COLO829 (cell line): ENCODE data around the gene NPHS1.
"Not testable (repeated sequence)": the region's sequence is repeated elsewhere in the genome, so short reads cannot be mapped to it uniquely, and the experiment has no call there.

Experiments used
- DNase-seq: peaks from one replicate; pipeline ENCODE4 v3.0.0; 2012; ENCODE audit warnings: low spot score

The NPHS1 gene, protein sequence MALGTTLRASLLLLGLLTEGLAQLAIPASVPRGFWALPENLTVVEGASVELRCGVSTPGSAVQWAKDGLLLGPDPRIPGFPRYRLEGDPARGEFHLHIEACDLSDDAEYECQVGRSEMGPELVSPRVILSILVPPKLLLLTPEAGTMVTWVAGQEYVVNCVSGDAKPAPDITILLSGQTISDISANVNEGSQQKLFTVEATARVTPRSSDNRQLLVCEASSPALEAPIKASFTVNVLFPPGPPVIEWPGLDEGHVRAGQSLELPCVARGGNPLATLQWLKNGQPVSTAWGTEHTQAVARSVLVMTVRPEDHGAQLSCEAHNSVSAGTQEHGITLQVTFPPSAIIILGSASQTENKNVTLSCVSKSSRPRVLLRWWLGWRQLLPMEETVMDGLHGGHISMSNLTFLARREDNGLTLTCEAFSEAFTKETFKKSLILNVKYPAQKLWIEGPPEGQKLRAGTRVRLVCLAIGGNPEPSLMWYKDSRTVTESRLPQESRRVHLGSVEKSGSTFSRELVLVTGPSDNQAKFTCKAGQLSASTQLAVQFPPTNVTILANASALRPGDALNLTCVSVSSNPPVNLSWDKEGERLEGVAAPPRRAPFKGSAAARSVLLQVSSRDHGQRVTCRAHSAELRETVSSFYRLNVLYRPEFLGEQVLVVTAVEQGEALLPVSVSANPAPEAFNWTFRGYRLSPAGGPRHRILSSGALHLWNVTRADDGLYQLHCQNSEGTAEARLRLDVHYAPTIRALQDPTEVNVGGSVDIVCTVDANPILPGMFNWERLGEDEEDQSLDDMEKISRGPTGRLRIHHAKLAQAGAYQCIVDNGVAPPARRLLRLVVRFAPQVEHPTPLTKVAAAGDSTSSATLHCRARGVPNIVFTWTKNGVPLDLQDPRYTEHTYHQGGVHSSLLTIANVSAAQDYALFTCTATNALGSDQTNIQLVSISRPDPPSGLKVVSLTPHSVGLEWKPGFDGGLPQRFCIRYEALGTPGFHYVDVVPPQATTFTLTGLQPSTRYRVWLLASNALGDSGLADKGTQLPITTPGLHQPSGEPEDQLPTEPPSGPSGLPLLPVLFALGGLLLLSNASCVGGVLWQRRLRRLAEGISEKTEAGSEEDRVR (N-terminal part only)

DNA sequence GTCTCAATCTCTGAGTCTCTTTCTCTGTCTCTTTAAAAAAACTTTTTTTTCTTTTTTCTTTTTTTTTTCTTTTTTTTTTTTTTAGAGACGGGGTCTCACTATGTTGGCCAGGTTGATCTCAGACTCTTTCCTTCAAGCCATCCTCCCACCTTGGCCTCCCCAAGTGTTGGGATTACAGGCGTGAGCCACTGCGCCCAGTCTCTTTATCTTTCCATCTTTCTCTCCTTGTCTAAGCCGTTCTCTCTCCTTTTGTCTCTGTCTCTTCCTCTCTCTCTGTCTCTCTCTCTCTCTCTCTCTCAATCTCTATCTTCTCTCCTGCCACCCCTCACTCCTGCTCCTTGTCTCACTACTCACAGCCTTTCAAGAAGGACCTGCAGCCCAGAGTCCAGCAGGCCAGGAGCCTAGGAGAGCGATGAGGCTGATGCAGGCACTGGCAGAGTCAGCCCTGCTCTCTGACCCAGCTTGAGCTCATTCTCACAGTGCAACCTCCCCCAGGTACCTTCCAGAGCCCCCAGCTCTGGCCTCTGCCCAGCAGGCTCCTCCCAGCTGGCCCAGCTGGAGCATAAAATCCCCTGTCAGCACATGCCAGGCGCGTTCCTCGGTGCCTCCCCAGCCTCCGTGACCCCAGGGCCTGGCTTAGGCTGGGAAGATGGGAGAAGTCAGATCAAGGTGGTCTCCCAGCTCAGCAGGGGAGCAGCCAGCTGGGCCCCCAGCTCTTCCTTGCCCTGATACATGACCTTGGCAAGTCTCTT lies at the start of gene NPHS1:
TSS of gene NPHS1 (minus strand) at position 476 of the 752 bp plus-strand sequence. CDS start 667 bp downstream, outside the sequence.
- no peak for DNase-seq

DNA sequence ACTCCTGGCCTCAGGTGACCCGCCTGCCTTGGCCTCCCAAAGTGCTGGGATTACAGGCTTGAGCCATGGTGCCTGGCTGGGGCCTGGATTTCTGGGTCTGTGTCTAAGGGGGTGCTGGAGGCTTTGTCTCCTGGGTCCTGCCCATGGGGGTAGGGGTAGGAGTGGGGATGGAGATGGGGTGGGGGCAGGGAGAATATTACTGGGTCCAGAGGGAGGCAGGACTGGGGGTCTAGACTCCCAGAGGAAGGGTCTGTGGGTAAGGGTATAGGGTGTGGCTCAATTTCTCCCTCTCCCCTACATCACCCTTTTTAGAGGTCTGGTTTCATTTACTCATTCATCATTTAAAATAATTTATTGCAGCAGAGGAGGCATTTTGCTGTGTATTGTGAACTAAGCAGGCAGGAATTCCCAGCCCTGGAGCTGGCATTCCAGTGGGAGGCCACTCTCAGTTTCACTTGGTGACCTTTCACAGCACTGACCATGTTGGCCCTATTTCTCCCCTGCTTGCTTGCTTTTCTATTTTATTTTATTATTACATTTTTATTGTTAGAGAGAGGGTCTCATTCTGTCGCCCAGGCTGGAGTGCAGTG lies 48.8 kb upstream of the NPHS1 start:
- no peak for DNase-seq

DNA sequence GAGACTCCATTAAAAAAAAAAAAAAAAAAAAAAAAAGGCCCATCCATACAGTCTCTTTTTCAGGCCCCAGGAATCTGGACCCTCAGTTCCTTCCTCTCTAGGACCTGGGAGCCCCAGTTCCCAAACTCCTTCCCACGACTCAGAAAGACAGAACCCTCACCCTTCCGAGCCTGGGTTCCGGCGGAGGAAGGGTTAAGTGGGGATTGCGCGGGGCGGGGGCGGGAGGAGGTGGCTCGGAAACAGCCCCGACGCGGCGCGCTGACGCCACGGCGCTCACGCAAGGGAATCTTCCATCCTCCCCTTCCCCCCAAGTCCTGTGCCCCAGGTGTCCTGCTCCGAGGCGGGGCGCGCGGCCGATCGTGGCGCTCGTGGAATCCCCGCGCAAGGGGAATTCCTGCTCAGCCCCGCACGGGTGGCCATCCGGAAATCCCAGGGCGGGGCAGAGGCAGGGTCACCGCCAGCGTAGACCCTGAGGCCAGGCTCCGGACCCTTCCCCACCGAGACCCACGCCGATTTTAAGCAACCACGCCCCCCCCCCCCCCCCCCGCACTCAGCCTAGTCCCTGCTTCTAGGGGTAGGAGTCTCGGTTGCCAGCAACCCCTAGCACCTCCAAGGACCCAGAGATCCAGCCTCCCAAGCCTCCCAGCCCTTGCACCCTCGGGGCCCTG lies 47.4 kb upstream of the NPHS1 start:
- peak; percentile 65 for DNase-seq

DNA sequence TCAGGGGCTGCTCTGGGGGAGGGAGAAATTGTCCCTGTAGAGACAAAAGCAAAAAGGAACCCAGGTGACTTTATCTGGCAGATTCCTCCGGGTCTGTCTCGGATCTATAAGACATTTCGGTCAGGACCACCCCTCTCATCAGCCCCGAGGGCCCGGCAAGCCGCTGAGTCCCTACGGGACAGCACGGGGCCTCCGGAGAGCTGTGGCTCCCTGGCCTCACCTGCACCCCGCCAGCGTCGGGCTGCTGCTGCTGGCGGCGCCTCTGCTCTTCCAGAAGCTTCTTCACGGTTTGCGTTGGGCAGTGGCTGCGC lies 46.1 kb upstream of the NPHS1 start:
- no peak for DNase-seq

DNA sequence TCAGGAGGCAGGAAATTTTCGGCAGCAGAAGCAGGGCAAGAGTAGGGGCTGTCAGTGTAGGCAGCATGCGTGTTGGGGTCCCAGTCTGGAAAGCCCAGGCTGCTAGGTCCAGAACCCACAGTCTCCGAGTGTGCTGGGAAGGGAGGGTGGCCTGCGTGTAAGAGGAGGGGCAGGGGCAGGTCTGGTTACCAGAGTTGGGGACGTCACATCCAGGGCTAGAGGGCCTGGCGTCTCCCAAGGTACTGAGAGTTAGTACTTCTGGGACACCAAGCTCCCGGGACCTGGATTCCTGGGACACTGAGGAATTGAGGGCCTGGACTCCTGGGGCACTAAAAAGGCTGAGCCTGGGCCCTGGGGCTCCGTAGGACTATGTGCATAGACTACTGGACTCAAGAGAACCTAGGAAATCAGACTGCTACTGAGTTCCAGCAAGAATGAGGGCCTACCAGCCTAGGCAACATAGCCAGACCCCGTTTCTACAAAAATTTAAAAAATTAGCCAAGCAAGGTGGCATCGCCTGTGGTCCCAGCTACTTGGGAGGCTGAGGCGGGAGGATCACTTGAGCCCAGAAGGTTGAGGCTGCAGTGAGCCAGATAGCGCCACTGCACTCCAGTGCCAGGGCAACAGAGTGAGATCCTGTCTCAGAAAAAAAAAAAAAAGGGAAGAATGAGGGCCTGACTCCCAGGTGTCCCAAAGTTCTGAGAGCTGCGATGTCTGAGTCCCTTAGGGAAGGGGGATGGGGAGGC lies 45.6 kb upstream of the NPHS1 start:
- DNase-seq, result no peak

DNA sequence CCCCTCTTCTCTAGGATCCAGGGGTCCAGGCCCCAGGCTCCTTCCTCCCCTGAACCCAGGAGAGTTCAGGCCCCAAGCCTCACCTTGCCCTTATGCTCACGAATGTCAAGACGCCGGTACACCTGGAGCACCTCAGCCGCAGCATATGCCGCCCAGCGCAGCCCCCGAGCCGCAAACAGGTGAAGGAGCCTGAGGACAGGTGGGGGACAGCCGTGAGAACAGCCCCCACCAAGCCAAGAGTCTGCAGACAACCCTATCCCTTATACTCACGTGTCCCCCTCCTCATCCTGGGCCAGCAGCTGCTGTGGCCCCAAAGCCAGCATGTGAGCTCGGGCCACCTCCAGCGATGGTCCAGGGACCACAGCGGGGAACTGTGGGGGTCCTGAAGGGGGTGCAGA lies 44.3 kb upstream of the NPHS1 start:
- DNase-seq, result no peak

DNA sequence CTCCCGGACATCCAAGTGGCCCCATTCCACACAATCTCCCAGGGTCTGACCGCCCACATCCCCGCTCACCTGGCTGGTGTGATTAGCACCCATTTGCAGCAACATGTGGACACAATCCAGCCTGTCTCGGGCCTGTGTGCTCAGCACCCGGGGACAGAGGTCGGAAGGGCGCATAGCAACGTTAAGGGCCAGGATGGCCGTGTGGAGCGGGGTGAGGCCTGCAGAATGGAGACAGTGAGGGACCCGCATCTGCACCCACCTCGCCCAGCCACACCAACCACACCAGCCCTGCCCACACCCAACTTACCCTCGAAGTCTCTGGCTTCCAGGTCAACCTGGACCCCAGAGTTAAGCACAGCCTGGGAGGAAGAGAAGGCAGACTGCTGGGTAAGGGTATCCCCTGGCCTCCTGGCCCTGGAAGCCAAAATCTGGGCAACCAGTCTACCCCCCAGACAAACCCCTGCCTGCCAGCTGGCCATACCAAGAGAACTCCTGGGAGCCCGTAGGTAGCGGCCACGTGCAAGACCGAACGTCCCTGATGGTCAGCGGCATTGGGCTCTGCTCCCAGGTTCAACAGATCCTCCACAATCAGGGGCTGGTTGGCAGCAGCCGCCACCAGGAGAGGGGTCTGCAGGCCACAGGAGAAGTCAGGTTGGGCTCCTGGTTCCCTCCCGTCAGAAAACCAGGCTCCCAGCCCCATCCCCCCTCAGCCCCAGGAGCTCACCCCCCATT lies 43.8 kb upstream of the NPHS1 start:
- DNase-seq, result no peak

DNA sequence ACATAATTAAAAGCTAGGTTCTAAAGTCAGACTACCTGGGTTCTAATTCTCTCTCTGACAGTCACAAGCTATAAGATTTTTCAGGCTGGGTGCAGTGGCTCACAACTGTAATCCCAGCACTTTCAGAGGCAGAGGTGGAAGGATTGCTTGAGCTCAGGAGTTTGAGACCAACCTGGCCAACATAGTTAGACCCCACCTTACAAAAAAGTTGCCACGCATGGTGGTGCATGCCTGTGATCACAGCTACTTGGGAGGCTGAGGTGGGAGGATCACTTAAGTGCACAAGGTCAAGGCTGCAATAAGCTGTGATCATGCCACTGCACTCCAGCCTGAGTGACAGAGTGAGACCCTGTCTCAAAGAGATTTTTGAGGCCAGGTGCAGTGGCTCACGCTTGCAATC lies 42.0 kb upstream of the NPHS1 start:
- no peak for DNase-seq

DNA sequence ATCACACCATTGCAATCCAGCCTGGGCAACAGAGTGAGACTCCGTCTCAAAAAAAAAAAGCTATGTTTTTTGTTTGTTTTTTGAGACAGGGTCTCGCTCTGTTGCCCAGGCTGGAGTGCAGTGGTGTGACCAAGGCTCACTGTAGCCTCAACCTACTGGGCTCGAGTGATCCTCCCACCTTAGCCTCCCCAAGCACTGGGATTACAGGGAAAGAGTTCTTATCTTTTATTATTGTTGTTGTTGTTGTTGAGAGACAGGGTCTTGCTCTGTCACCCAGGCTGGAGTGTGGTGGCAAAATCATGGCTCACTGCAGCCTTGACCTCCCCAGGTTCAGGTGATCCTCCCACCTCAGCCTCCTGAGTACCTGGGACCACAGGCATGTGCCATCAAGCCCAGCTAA lies 39.5 kb upstream of the NPHS1 start:
- not testable (repeated sequence) for DNase-seq

DNA sequence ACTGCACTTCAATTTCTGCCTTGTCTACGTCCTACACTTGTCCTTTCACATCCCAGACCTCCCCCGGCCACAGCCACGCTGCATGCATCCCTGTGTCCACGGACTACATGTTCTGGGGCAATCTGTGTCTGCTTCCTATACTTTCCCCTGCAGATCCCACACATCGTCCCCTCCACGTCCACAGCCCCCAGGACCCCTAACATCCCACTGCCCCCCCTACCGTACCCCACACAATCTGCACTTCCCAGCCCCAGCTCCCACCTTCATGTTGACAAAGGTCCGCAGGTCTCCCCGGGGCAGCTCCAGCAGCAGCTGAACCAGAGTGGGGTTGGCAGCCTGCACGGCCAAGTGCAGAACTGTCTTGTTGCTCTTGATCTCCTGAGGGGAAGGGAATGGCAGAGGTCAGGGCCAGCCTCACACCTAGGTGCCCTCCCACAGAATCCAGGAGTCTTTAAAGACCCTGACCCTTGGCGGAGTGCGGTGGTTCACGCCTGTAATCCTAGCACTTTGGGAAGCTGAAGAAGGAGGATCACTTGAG lies 37.9 kb upstream of the NPHS1 start:
- DNase-seq, result no peak

DNA sequence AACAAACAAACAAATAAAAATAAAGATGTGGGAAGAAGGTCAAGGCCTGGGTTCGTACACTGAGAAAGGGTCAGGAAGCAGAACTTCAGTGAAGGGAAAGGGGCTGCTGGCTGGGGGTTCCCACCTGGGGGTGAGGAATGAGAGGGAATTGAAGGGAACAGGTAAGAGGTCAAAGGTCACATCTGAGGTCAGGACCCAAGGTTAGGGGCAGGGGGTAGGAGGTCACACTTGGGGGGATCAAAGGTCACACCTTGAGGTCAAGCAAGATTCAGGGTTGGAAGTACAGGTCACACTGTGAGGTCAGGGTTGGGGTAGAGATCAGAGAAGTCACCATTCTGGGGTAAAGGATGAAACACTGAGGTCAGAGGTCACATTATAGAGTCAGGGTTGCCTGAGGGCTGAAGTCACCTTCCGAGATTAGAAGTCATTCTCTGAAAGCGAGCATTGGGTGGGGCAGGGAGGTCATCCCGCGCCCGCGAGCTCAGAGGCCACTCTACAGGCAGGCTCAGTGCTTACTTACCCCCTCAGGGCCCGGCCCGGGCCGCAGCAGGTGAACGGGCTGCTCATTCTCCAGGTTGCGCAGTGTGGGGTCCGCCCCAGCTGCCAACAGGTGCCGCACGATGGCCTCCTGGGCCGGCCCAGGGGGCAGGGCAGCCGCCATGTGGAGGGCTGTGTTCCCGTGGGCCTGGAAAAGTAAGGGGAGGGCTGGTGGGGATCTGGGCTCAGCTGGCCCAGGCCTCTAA lies 37.2 kb upstream of the NPHS1 start:
- DNase-seq, result no peak

DNA sequence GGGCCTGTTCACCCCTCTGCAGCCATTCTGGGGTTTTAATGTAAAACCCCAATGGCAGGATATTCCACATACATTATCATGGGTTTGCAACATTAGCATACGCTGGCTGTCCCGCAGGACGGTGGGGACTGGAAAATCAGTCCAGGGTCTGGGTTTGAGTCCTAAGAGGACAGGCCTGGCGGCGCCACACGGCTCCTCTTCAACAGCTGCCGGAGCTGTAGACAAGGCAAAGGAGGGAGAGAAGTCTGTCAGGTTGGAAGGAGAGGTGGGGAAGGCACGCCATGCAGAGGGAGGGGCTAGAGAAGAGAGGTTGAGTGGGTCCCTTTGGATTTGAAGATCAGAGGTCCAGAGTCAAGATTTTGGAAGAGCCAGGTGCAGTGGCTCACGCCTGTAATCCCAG lies 36.1 kb upstream of the NPHS1 start:
- no peak for DNase-seq

DNA sequence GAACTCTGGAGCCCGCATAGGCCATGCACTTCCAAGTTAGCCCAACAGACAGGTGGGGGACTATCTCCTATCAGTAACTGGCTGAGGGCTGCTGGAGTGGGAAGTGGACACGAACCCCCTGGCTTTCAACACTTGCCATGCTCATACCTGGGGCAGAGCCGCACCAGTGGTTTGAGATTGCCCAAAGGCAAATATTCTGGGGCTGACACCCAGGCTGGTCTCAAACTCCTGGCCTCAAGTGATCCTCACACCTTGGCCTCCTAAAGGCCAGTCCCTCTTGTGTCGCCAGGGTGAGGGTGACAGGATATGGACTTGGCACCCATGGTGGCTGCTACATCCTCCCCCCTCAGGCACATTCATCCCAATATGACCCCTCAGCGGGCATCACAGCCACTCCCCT lies 34.9 kb upstream of the NPHS1 start:
- no peak for DNase-seq

DNA sequence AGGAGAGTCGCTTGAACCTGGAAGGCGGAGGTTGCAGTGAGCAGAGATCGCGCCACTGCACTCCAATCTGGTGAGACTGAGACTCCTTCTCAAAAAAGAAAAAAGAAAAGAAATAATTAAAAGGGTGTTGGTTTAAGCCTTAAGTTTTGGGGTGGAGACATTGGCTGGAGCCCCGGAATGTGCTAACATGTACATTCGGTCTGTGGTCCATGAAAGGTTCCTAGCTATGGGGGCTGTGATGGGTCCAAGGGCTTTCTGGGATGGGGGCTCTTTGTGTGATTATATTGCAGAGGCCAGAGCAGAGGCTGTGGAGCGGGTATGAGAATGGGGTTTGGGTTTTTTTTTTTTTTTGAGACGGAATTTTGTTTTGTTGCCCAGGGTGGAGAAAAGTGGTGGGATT lies 33.6 kb upstream of the NPHS1 start:
- no peak for DNase-seq

DNA sequence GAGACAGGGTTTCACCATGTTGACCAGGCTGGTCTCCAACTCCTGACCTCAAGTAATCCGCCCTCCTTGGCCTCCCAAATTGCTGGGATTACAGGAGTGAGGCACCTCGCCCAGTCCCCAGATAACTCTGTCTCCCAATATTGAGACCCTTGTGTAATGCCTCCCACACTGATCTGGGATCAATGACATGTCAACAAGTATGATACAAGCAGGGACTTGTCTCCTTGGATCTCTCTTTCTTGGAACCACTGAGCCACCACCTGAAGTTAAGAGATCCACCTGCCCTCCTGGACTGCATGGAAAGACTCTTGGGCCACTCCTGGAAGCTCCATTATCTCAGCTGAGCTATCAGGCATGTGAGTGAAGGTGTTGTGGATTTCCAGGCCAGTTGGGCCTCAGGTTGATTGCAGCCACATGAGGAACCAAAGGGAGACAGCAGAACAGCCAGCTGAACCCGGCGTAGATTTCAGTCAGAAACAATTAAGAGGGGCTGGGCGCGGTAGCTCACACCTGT lies 33.0 kb upstream of the NPHS1 start:
- DNase-seq, result no peak

DNA sequence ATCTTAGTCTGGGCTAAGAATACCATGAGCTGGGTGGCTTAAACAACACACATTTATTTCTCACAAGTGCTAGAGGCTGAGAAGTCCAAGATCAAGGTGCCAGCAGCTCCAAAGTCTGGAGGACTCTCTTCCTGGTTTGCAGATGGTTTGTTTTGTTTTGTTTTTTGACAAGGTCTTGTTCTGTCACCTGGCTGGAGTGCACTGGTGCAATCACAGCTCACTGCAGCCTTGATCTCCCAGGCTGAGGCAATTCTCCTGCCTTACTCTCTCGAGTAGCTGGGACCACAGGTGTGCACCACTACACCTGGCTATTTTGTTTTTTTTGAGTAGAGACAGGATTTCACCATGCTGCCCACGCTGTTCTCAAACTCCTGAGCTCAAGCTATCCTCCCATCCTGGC lies 31.6 kb upstream of the NPHS1 start:
- no peak for DNase-seq

DNA sequence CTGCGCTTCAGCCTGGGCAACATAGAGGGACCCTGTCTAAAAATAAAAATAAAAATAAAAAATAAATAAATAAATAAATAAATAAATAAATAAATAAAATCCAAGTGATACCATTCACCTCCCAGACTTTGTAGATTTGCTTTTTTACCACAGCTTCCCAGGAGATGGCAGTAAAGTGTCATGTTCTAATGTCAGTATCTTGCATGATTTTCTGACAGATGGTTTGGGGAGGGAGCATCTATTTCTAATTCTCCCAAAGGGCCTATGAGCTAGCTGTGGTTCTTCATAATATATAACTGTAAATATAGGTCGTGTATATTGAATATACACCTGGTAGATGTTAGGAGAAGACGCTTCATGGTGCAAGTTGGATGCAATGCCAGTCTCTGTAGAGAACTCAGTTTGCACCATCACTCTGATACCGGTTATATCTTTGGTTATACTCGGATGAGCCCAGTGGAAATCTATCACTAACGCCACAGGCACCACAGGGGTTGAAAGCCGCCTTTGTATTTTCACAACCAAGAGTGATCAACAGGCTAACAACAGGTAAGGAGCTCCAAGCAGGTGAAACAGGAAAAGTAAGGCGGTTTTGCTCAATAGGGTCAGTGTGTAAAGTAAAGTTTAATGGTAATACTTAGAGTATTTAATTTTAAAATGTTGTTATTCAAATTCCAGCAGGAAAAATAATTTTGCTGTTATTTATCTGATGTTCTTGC lies 30.0 kb upstream of the NPHS1 start:
- DNase-seq, result peak; percentile 78

DNA sequence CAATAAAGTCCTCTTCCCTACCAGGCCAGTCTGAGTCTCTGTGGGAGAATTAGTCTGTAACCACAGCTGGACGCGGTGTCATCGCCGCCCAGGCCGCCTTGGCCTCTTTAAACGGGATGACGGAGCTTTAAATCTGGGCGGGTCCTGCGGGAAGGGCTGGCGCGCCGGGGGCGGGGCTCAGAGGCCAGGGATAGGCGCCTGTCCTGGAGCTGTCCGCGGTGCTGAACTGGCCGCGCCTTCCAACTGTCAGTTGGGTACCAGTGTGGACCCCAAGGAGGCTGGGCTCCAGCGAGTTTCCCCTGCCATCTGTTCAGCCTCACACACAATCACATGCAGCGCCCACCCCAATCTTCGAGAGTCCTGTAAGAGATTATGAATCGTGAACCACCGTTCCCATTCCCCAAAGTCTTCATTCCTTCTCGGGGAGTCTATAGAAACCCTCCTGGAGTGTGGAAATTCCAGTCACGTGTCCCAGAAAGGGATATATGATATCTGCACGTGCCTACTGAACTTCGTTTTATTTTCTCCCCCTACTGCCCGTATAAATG lies 27.5 kb upstream of the NPHS1 start:
- peak; percentile 84 for DNase-seq
